IPS DF 19.7 (cell line): ENCODE measurements around the gene MYOZ3.

ENCODE experiments used
- DNase-seq: peaks from one replicate; pipeline ENCODE4 v3.0.0-alpha.2; 2013; ENCODE audit warnings: low read depth, low spot score

MYOZ3 gene

GRCh38 chr5:150626853-150627276 lies 34.2 kb upstream of the MYOZ3 start:
- no peak for DNase-seq

- no peak for DNase-seq
Observed at GRCh38 chr5:150627731-150628545, 33.1 kb upstream of the MYOZ3 start.

- DNase-seq: no peak
Observed at GRCh38 chr5:150628936-150629485, 32.0 kb upstream of the MYOZ3 start.

- no peak for DNase-seq
Observed at GRCh38 chr5:150630016-150630415, 31.0 kb upstream of the MYOZ3 start.

GRCh38 chr5:150630461-150631325 lies 30.4 kb upstream of the MYOZ3 start:
- no peak for DNase-seq

- DNase-seq: no peak
Observed at GRCh38 chr5:150631326-150631701, 29.7 kb upstream of the MYOZ3 start.

- DNase-seq: no peak
Observed at GRCh38 chr5:150632305-150633160, 28.5 kb upstream of the MYOZ3 start.

- DNase-seq: no peak
Observed at GRCh38 chr5:150633429-150633828, 27.6 kb upstream of the MYOZ3 start.

- DNase-seq: no peak
Observed at GRCh38 chr5:150636391-150637244, 24.4 kb upstream of the MYOZ3 start.

GRCh38 chr5:150637245-150638052 lies 23.6 kb upstream of the MYOZ3 start:
- DNase-seq: no peak

- DNase-seq: no peak
Observed at GRCh38 chr5:150638053-150638444, 23.0 kb upstream of the MYOZ3 start.

GRCh38 chr5:150638488-150639376 lies 22.3 kb upstream of the MYOZ3 start:
- no peak for DNase-seq

GRCh38 chr5:150639377-150639692 lies 21.7 kb upstream of the MYOZ3 start:
- no peak for DNase-seq

- DNase-seq: no peak
Observed at GRCh38 chr5:150639751-150640150, 21.3 kb upstream of the MYOZ3 start.

- DNase-seq: no peak
Observed at GRCh38 chr5:150640311-150641005, 20.6 kb upstream of the MYOZ3 start, which contains the start of gene SYNPO. Gene SYNPO, plus strand, starts transcription at chr5:150640660. Its CDS starts 7,616 bp downstream, at chr5:150648276.

GRCh38 chr5:150641006-150641570 lies 20.0 kb upstream of the MYOZ3 start:
- DNase-seq: no peak

GRCh38 chr5:150641824-150642566 lies 19.1 kb upstream of the MYOZ3 start:
- no peak for DNase-seq
